Fibroblast of pulmonary artery (primary cell): ENCODE results near the gene FAM222A.

ENCODE experiments used
- DNase-seq: peaks from one replicate; pipeline ENCODE4 v3.0.0-alpha.2; 2010; ENCODE audit warnings: low read depth
- H3K4me3 ChIP-seq: replicated peaks from 2 replicates; pipeline ENCODE4 v1.5.1; 2011; ENCODE audit warnings: low read depth, mild to moderate bottlenecking, control low read depth, low read length, moderate library complexity
- TF ChIP-seq, protein P1 (sequence below): IDR thresholded peaks from 2 replicates; pipeline ENCODE4 v1.5.1; 2011; ENCODE audit warnings: mild to moderate bottlenecking, control low read depth, low read length, inconsistent platforms; ENCODE audit errors: missing control alignments

FAM222A gene

DNA sequence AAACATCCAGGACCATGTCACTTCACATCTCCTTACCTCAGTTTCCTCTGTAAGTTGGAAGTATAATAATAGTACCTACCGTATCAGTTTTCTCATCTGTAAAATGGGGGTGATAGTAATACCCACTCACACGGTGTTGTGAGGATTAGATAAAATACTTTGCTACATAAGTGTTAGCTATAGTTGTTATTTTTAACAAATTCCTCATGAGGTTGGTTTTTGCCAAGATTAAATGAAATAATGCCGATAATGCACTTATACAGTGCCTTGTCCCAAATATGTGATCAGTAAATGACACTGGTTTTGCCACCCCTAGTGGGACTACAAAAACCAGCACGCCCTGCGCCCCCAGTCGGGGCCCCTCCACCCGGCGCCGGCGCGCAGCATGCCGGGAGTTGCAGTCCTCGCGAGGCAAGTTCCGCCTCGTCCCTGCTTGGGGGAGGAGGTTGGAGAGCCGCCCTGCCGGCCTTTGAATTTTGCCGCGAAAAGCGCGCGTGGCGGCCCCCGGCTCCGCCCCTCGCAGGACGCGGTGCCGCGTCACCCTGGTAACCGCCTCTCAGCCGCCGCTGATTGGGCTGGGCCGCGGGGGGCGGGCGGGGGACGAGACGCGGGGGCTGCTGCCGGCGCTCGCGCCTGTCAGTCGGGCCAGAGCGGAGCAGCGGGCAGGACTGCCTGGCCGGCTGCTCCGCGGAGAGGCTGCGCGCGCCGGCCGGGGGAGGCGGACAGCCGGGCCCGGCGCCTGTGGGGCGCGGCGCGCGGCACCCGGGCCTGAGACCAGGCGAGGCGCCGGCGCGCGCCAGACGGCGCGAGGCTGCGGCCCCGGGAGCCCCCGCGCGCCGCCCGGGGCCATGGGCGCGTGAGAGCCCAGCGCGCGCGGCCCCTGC is at the start of gene FAM222A:
Gene FAM222A (plus strand): TSS at position 639 of the 884 bp plus-strand sequence. CDS start 30,322 bp downstream, outside the sequence.
- TF ChIP-seq, protein P1, sequence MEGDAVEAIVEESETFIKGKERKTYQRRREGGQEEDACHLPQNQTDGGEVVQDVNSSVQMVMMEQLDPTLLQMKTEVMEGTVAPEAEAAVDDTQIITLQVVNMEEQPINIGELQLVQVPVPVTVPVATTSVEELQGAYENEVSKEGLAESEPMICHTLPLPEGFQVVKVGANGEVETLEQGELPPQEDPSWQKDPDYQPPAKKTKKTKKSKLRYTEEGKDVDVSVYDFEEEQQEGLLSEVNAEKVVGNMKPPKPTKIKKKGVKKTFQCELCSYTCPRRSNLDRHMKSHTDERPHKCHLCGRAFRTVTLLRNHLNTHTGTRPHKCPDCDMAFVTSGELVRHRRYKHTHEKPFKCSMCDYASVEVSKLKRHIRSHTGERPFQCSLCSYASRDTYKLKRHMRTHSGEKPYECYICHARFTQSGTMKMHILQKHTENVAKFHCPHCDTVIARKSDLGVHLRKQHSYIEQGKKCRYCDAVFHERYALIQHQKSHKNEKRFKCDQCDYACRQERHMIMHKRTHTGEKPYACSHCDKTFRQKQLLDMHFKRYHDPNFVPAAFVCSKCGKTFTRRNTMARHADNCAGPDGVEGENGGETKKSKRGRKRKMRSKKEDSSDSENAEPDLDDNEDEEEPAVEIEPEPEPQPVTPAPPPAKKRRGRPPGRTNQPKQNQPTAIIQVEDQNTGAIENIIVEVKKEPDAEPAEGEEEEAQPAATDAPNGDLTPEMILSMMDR: no peak
- peak; percentile 97 for DNase-seq
- H3K4me3 ChIP-seq: peak within 1 kb of the TSS; percentile 54

- TF ChIP-seq, protein P1: no peak
- DNase-seq: no peak
Observed at GRCh38 chr12:109664402-109664801, 49.2 kb upstream of the FAM222A start.

GRCh38 chr12:109666068-109666467 is 47.6 kb upstream of the FAM222A start:
- DNase-seq: no peak
- TF ChIP-seq, protein P1: no peak
- H3K4me3 ChIP-seq: no peak overlapping the region

More at GRCh38 chr12:109664402-109664801, 49.2 kb upstream of the FAM222A start:
- H3K4me3 ChIP-seq: no peak overlapping the region

DNA sequence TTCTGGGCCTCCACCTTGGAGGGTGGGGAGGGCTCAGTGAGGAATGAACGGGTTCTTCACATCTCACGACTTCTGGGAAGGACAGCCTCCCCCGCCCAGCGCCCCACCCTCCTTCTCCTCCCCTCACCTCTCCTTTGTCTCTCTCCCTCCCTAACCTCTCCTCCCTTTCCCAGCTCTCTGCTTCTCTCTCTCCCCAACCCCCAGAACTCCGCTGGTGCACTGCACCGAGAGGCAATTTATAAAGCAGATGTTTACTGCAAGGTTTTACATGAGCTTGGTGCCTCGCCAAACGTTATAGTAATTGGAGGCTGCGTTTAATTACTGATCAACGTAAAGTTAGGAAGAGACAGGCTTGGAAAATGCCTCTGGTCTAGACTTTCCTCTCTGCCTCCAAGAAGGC is 42.9 kb upstream of the FAM222A start:
- TF ChIP-seq, protein P1: no peak
- H3K4me3 ChIP-seq: no peak overlapping the region
- no peak for DNase-seq

GRCh38 chr12:109671502-109671901 is 42.1 kb upstream of the FAM222A start:
- no peak for DNase-seq
- no peak overlapping the region for H3K4me3 ChIP-seq
- TF ChIP-seq, protein P1: no peak

- no peak for DNase-seq
- H3K4me3 ChIP-seq: no peak overlapping the region
- TF ChIP-seq, protein P1: no peak
Observed at GRCh38 chr12:109673379-109673778, 40.2 kb upstream of the FAM222A start.

GRCh38 chr12:109673884-109674283 is 39.7 kb upstream of the FAM222A start:
- TF ChIP-seq, protein P1: no peak
- DNase-seq: no peak

More at GRCh38 chr12:109673884-109674283, 39.7 kb upstream of the FAM222A start:
- H3K4me3 ChIP-seq: no peak overlapping the region
